Stimulated activated CD4-positive, alpha-beta T cell treated with anti-CD3 and anti-CD28 coated beads, Interleukin-1b, Interleukin-23, amount 100 ng/mL, for 4 hours (primary cell): Measurements from ENCODE around the gene C5orf46.

Experiments
- DNase-seq, 2 donors: peaks; one replicate each; pipeline ENCODE4 v3.0.0-alpha.2; 2020; ENCODE audit warnings: low read depth in 2 of 2

The C5orf46 gene

GRCh38 chr5:147858565-147858964, 47.8 kb downstream of the C5orf46 start:
- DNase-seq = no peak

- DNase-seq = peak in 1 of 2 donors; percentile 1
Measured at GRCh38 chr5:147857302-147858129, 48.8 kb downstream of the C5orf46 start.

- DNase-seq = no peak
Measured at GRCh38 chr5:147856801-147857200, 49.5 kb downstream of the C5orf46 start.

GRCh38 chr5:147855774-147856069, 50.6 kb downstream of the C5orf46 start:
- no peak for DNase-seq

- DNase-seq = no peak
Measured at GRCh38 chr5:147854894-147855773, 51.2 kb downstream of the C5orf46 start.

GRCh38 chr5:147854331-147854730, 52.0 kb downstream of the C5orf46 start:
- DNase-seq = no peak

- DNase-seq = no peak
Measured at GRCh38 chr5:147853372-147853987, 52.9 kb downstream of the C5orf46 start.

- DNase-seq = no peak
Measured at GRCh38 chr5:147852365-147852764, 54.0 kb downstream of the C5orf46 start.

GRCh38 chr5:147851578-147851977, 54.8 kb downstream of the C5orf46 start:
- DNase-seq = no peak

GRCh38 chr5:147849226-147849625, 57.1 kb downstream of the C5orf46 start:
- DNase-seq = no peak

- no peak for DNase-seq
Measured at GRCh38 chr5:147845618-147846017, 60.7 kb downstream of the C5orf46 start.

GRCh38 chr5:147844846-147845245, 61.5 kb downstream of the C5orf46 start:
- DNase-seq = no peak

- no peak for DNase-seq
Measured at GRCh38 chr5:147842869-147843268, 63.5 kb downstream of the C5orf46 start.
